ENCODE measurements around the gene SAMMSON. TPM values are rescaled to one million over a fixed set of nuclear protein-coding genes. Genes with fewer than 3 reads are reported as not detected.

The SAMMSON gene
- polyA plus RNA-seq, 3 donors, result not detected

DNA sequence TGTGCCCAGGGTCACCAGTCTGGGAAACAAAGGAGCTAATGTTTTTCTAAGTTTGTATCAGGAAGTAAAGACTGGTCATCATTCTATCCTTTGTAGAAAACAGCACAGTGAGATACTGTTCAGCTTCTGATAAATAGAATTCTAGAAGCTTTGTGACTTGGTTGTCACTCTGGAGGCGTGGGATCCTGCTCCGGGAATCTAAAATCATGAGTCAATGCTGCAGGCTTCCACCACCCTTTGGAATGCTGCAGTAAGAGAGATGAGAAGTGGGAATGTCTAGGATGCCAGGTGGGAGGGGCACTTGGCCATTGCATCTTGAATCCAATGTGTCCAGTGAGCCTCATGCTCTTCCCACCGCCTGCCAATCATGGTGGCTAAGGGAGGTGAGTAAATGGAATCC lies 40.9 kb downstream of the SAMMSON start:
- no peaks in the 10 kb centered on the region for H3K9me3 ChIP-seq (replicated peaks in 1 of 2; ENCODE audit: control insufficient read depth in 1 of 2, insufficient read depth in 1 of 2, low read length in 2 of 2)
- H2AFZ ChIP-seq (ENCODE audit: insufficient read depth, low read depth, low read length, poor library complexity, severe bottlenecking), result no peak overlapping the region
- H3K36me3 Mint-ChIP-seq, result no peaks in the 10 kb centered on the region
- H3K4me3 Mint-ChIP-seq, result no peak overlapping the region
- no peak overlapping the region for H3K4me2 ChIP-seq (replicated peaks; ENCODE audit: extremely low read depth, low read length, poor library complexity, severe bottlenecking)
- H3K27ac Mint-ChIP-seq, result no peak overlapping the region
- H3K27me3 Mint-ChIP-seq (ENCODE audit: low read depth in 3 of 3), result peaks cover 0 to 2% (median 0%) of the 10 kb centered on the region in 3 donors
- no peaks in the 10 kb centered on the region for H3K79me2 ChIP-seq (ENCODE audit: insufficient read depth, low read length)
- no peak for DNase-seq
- H3K4me1 ChIP-seq (ENCODE audit: control insufficient read depth in 1 of 2, insufficient read depth in 2 of 2, low read length in 2 of 2), result no peaks in the 10 kb centered on the region
- H3K9ac ChIP-seq (ENCODE audit: insufficient read depth, low read length, poor library complexity, severe bottlenecking), result no peak overlapping the region
- WGBS (ENCODE audit: insufficient coverage), result 94% methylated on average over 2 of the region's 3 CpGs
- H3K4me3 ChIP-seq (replicated peaks in 1 of 3; ENCODE audit: low read depth in 2 of 3, low read length in 3 of 3), result no peak overlapping the region
- TF ChIP-seq, protein P1, sequence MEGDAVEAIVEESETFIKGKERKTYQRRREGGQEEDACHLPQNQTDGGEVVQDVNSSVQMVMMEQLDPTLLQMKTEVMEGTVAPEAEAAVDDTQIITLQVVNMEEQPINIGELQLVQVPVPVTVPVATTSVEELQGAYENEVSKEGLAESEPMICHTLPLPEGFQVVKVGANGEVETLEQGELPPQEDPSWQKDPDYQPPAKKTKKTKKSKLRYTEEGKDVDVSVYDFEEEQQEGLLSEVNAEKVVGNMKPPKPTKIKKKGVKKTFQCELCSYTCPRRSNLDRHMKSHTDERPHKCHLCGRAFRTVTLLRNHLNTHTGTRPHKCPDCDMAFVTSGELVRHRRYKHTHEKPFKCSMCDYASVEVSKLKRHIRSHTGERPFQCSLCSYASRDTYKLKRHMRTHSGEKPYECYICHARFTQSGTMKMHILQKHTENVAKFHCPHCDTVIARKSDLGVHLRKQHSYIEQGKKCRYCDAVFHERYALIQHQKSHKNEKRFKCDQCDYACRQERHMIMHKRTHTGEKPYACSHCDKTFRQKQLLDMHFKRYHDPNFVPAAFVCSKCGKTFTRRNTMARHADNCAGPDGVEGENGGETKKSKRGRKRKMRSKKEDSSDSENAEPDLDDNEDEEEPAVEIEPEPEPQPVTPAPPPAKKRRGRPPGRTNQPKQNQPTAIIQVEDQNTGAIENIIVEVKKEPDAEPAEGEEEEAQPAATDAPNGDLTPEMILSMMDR (IDR thresholded peaks at IDR 0.05), result no peak
- no peaks in the 10 kb centered on the region for H4K20me1 ChIP-seq (ENCODE audit: insufficient read depth, low read length)
- intact Hi-C loops (cut with micrococcal nuclease), result no loop called here
- no peaks in the 10 kb centered on the region for H3K36me3 ChIP-seq (replicated peaks in 1 of 2; ENCODE audit: control insufficient read depth in 1 of 2, insufficient read depth in 2 of 2, low read length in 2 of 2)
- no peak overlapping the region for H3K27ac ChIP-seq (ENCODE audit: low read depth in 1 of 2, low read length in 2 of 2)
- peaks cover 0 to 2% (median 0%) of the 10 kb centered on the region in 7 donors for H3K9me3 Mint-ChIP-seq
- no peaks in the 10 kb centered on the region for H3K4me1 Mint-ChIP-seq
- no peaks in the 10 kb centered on the region for H3K27me3 ChIP-seq (ENCODE audit: control insufficient read depth in 2 of 2, insufficient read depth in 2 of 2, low read length in 2 of 2)

DNA sequence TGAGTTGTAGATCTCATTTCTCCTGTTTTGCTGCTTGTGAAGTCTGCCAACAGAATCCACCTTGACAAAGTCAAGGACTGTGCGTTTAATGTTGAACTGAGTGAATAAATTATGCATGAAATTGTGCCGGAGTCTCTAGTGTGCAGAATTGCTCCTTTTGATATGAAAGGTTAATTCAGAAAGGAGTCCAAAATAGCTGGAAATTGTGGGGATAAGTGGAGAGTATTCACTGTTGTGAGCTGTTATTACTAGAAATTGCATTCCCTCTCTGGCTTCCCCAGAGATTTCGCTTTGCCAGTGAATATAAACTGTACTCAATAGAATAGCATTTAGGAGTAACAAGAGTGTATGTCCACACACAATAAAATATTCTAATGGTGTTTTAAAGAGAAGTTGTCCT lies 43.1 kb downstream of the SAMMSON start:
- Histone ChIP-seq H3K4me2 (replicated peaks; ENCODE audit: extremely low read depth, low read length, poor library complexity, severe bottlenecking) (no peak overlapping the region), H4K20me1 (ENCODE audit: insufficient read depth, low read length) (no peaks in the 10 kb centered on the region), H2AFZ (ENCODE audit: insufficient read depth, low read depth, low read length, poor library complexity, severe bottlenecking) (no peak overlapping the region), H3K27ac (ENCODE audit: low read depth in 1 of 2, low read length in 2 of 2) (no peak overlapping the region), H3K36me3 (replicated peaks in 1 of 2; ENCODE audit: control insufficient read depth in 1 of 2, insufficient read depth in 2 of 2, low read length in 2 of 2) (no peaks in the 10 kb centered on the region), H3K9ac (ENCODE audit: insufficient read depth, low read length, poor library complexity, severe bottlenecking) (no peak overlapping the region), H3K27me3 (ENCODE audit: control insufficient read depth in 2 of 2, insufficient read depth in 2 of 2, low read length in 2 of 2) (no peaks in the 10 kb centered on the region), H3K79me2 (ENCODE audit: insufficient read depth, low read length) (no peaks in the 10 kb centered on the region), H3K9me3 (replicated peaks in 1 of 2; ENCODE audit: control insufficient read depth in 1 of 2, insufficient read depth in 1 of 2, low read length in 2 of 2) (no peaks in the 10 kb centered on the region), H3K4me3 (replicated peaks in 1 of 3; ENCODE audit: low read depth in 2 of 3, low read length in 3 of 3) (no peak overlapping the region), H3K4me1 (ENCODE audit: control insufficient read depth in 1 of 2, insufficient read depth in 2 of 2, low read length in 2 of 2) (no peaks in the 10 kb centered on the region)
- H3K9me3 Mint-ChIP-seq, result peaks cover 0 to 2% (median 0%) of the 10 kb centered on the region in 7 donors
- peaks cover 0 to 4% (median 0%) of the 10 kb centered on the region in 3 donors for H3K27me3 Mint-ChIP-seq (ENCODE audit: low read depth in 3 of 3)
- no peaks in the 10 kb centered on the region for H3K4me1 Mint-ChIP-seq
- 95% methylated on average over 2 of the region's 3 CpGs for WGBS (ENCODE audit: insufficient coverage)
- no peaks in the 10 kb centered on the region for H3K36me3 Mint-ChIP-seq
- H3K27ac Mint-ChIP-seq, result no peak overlapping the region
- no peak for DNase-seq
- no peak overlapping the region for H3K4me3 Mint-ChIP-seq
- TF ChIP-seq, protein P1 (IDR thresholded peaks at IDR 0.05), result no peak
- intact Hi-C loops (cut with micrococcal nuclease), result no loop called here
